K562 (cell line): Measurements from ENCODE around the gene AP1B1. TPM values are rescaled to one million over a fixed set of nuclear protein-coding genes. Genes with fewer than 3 reads are reported as not detected.

Source experiments
- ATAC-seq: fragments of 200-7000 bp; cut with Tn5 transposase; 3 replicates; pipeline ENCODE4 v1.9.1; 2020; ENCODE audit warnings: moderate library complexity
- BruUV-seq: library from RNA; stranded (reverse); fragments of 400-500 nt; replicated peaks from 2 replicates; lab custom pipeline; 2021; lab: Mats Ljungman, UMichigan
- CTCF ChIA-PET: fragments of 300-600 bp; formaldehyde crosslinking; extraction: SDS; loops from one replicate; lab custom pipeline; 2021; ENCODE audit warnings: low intra/inter-chr PET ratio; lab: Yijun Ruan, JAX
- POLR2A ChIA-PET: fragments of 300-600, 350-650 bp; sonication (Branson Sonifier 250); formaldehyde crosslinking; extraction: SDS; loops from one replicate; lab custom pipeline; 2021; ENCODE audit warnings: antibody characterized with exemption, inconsistent platforms; lab: Yijun Ruan, JAX
- DNase-seq, 4 experiments: peaks; one replicate each; pipeline versions ENCODE4 v3.0.0 to v3.0.0-alpha.2; 2011 to 2018; ENCODE audit warnings: low spot score in 3 of 4, mixed read lengths in 3 of 4; ENCODE audit errors: extremely low read depth in 1 of 4
- FAIRE-seq: peaks from 2 replicates; lab custom pipeline; 2011; peaks lifted over from hg19 to GRCh38; lab: Jason Lieb, UNC
- H2AFZ ChIP-seq: 2 replicates; pipeline ENCODE4 v1.6.0; 2011; ENCODE audit warnings: low read depth, low read length, control low read depth, inconsistent platforms
- H3K27ac ChIP-seq: fragments of 200-600 bp; 3 replicates; pipeline ENCODE4 v1.8.0; 2011; ENCODE audit warnings: low read depth, mild to moderate bottlenecking, control low read depth, inconsistent platforms, low read length, moderate library complexity, mixed read lengths; ENCODE audit errors: extremely low read depth
- H3K27me3 ChIP-seq, 2 experiments: fragments of 300-600 bp in 1 of 2; 2 replicates in 1 of 2; 3 replicates in 1 of 2; pipeline versions ENCODE4 v1.6.0 to v1.8.0; 2011; ENCODE audit warnings: inconsistent platforms in 2 of 2, low read length in 2 of 2, mild to moderate bottlenecking in 1 of 2, mixed read lengths in 1 of 2, moderate library complexity in 1 of 2; ENCODE audit not compliant: control insufficient read depth in 2 of 2, insufficient read depth in 2 of 2
- H3K36me3 ChIP-seq: fragments of 300-600 bp; 3 replicates; pipeline ENCODE4 v1.8.0; 2011; ENCODE audit warnings: mild to moderate bottlenecking, low read length, inconsistent platforms; ENCODE audit not compliant: control insufficient read depth, insufficient read depth
- H3K4me1 ChIP-seq, 2 experiments: fragments of 200-600 bp in 1 of 2; replicated peaks in 1 of 2; 2 replicates in 1 of 2; 3 replicates in 1 of 2; pipeline versions ENCODE4 v1.5.1 to v1.8.0; 2011; ENCODE audit warnings: inconsistent platforms in 2 of 2, low read length in 2 of 2, mild to moderate bottlenecking in 1 of 2, mixed read lengths in 1 of 2, moderate library complexity in 1 of 2; ENCODE audit not compliant: control insufficient read depth in 2 of 2, insufficient read depth in 2 of 2
- H3K4me2 ChIP-seq: 2 replicates; pipeline ENCODE4 v1.6.1; 2011; ENCODE audit warnings: low read length, control low read depth, inconsistent platforms, mixed read lengths; ENCODE audit not compliant: insufficient read depth
- H3K4me3 ChIP-seq: fragments of 200-600 bp; sonication (generic), shearing (Covaris generic); 2 replicates; pipeline ENCODE4 v1.5.1; 2016; ENCODE audit warnings: control low read depth, inconsistent platforms
- H3K79me2 ChIP-seq: fragments of 200-600 bp; 3 replicates; pipeline ENCODE4 v1.8.0; 2011; ENCODE audit warnings: low read length, inconsistent platforms; ENCODE audit not compliant: control insufficient read depth, insufficient read depth
- H3K9ac ChIP-seq, 2 experiments: 2 replicates each; pipeline versions ENCODE4 v1.6.0 to v1.6.1; 2011; ENCODE audit warnings: low read depth in 2 of 2, low read length in 2 of 2, control low read depth in 1 of 2, inconsistent platforms in 1 of 2, mild to moderate bottlenecking in 1 of 2, mixed read lengths in 1 of 2; ENCODE audit not compliant: insufficient read depth in 1 of 2
- H3K9me1 ChIP-seq: one replicate; pipeline ENCODE4 v1.6.0; 2011; ENCODE audit warnings: inconsistent platforms, mild to moderate bottlenecking, low read length, moderate library complexity; ENCODE audit not compliant: control insufficient read depth, insufficient read depth
- H3K9me3 ChIP-seq: replicated peaks from 2 replicates; pipeline ENCODE4 v1.5.1; 2011; ENCODE audit warnings: low read depth, low read length, inconsistent platforms; ENCODE audit not compliant: control insufficient read depth, insufficient read depth
- H4K20me1 ChIP-seq: replicated peaks from 2 replicates; pipeline ENCODE4 v1.6.1; 2011; ENCODE audit warnings: low read length, inconsistent platforms, mixed read lengths; ENCODE audit not compliant: control insufficient read depth, insufficient read depth
- BRF2 ChIP-seq: IDR thresholded peaks from 3 replicates; pipeline ENCODE4 v1.6.1; 2011; ENCODE audit warnings: borderline replicate concordance, mild to moderate bottlenecking; ENCODE audit not compliant: insufficient read length, insufficient read depth
- CCNT2 ChIP-seq: IDR thresholded peaks from 2 replicates; pipeline ENCODE4 v1.6.1; 2011; ENCODE audit warnings: borderline replicate concordance, low read depth, mild to moderate bottlenecking, moderate library complexity, mixed read lengths, low read length; ENCODE audit not compliant: insufficient read length; ENCODE audit errors: extremely low read depth
- CHD4 ChIP-seq: fragments of 200-600 bp; sonication (generic); IDR thresholded peaks from 3 replicates; pipeline ENCODE4 v1.6.1; 2012; ENCODE audit warnings: low read depth, mild to moderate bottlenecking, mixed read lengths, low read length, inconsistent platforms; ENCODE audit not compliant: insufficient read depth, insufficient replicate concordance, poor library complexity, severe bottlenecking
- IRF9 ChIP-seq: fragments of 450-650 bp; IDR thresholded peaks from 2 replicates; pipeline ENCODE4 v1.6.1; 2016; ENCODE audit warnings: missing biosample characterization, missing genetic modification characterization
- JUND ChIP-seq, 2 experiments: IDR thresholded peaks; 2 replicates in 1 of 2; 3 replicates in 1 of 2; pipeline ENCODE4 v1.6.1; 2011; ENCODE audit warnings: borderline replicate concordance in 2 of 2, low read depth in 2 of 2, low read length in 2 of 2, improper control_type of control experiment in 1 of 2, missing biosample characterization in 1 of 2, missing genetic modification characterization in 1 of 2, missing genetic modification reagents in 1 of 2
- KDM4B ChIP-seq, 2 experiments: fragments of 450-650 bp in 1 of 2; sonication (generic) in 1 of 2; IDR thresholded peaks; 2 replicates each; pipeline ENCODE4 v1.6.1; 2016 to 2017; ENCODE audit warnings: borderline replicate concordance in 2 of 2, antibody characterized with exemption in 1 of 2, low read depth in 1 of 2, mild to moderate bottlenecking in 1 of 2
- MBD1 ChIP-seq: fragments of 250-450 bp; sonication (Bioruptor Pico); IDR thresholded peaks from 2 replicates; pipeline ENCODE4 v1.8.0; 2022; ENCODE audit warnings: inconsistent platforms
- NELFE ChIP-seq: IDR thresholded peaks from 2 replicates; pipeline ENCODE4 v1.6.1; 2011; ENCODE audit warnings: mild to moderate bottlenecking; ENCODE audit not compliant: insufficient read depth, insufficient read length
- NONO ChIP-seq, 2 experiments: fragments of 200-400 bp in 1 of 2; fragments of 450-650 bp in 1 of 2; formaldehyde crosslinking in 1 of 2; IDR thresholded peaks; 2 replicates each; pipeline ENCODE4 v1.6.1; 2017; ENCODE audit warnings: low read depth in 2 of 2, mild to moderate bottlenecking in 2 of 2, moderate library complexity in 2 of 2, low read length in 1 of 2
- SMC3 ChIP-seq: conservative IDR thresholded peaks from 2 replicates; pipeline ENCODE4 v1.6.1; 2011; ENCODE audit warnings: low read depth, low read length, improper control_type of control experiment; ENCODE audit not compliant: insufficient read depth
- THRB ChIP-seq: fragments of 450-650 bp; formaldehyde crosslinking; conservative IDR thresholded peaks from 2 replicates; pipeline ENCODE4 v1.4.0; 2022; ENCODE audit warnings: mild to moderate bottlenecking, missing genetic modification characterization
- ZNF280B ChIP-seq: fragments of 250-450 bp; sonication (Bioruptor Pico); IDR thresholded peaks from 2 replicates; pipeline ENCODE4 v1.5.1; 2021; ENCODE audit warnings: mild to moderate bottlenecking
- ZNF551 ChIP-seq: fragments of 250-450 bp; sonication (Bioruptor Pico); IDR thresholded peaks from 2 replicates; pipeline ENCODE4 v1.5.0; 2021; ENCODE audit warnings: mild to moderate bottlenecking, moderate library complexity
- ZNF696 ChIP-seq: fragments of 250-450 bp; sonication (Bioruptor Pico); conservative IDR thresholded peaks from 2 replicates; pipeline ENCODE4 v1.4.0; 2020; ENCODE audit warnings: mild to moderate bottlenecking, moderate library complexity
- WGBS: fragments of 100-300 bp; shearing (Covaris generic); methylation state at CpG from one replicate; pipeline ENCODE4 v1.1.6; 2016; ENCODE audit warnings: low coverage, mixed read lengths; ENCODE audit not compliant: insufficient coverage; ENCODE audit errors: missing lambda C conversion rate; 5-methylcytosine and 5-hydroxymethylcytosine counted together
- in situ Hi-C: fragments of 300-500 bp; cut with MboI; formaldehyde crosslinking; loops from 4 replicates; pipeline ENCODE4 v1.15.0; 2018; ENCODE audit warnings: inconsistent platforms, mixed read lengths
- intact Hi-C: fragments of 100-400 bp; cut with micrococcal nuclease; formaldehyde crosslinking; loops from 2 replicates; pipeline ENCODE4 v1.14.2; 2022
- polyA plus RNA-seq, 8 experiments: library from polyadenylated mRNA; depleted of rRNA in 4 of 8; stranded (reverse) in 5 of 8; unstranded in 3 of 8; fragments of >200 nt; fragmentation: Nextera tagmentation in 2 of 8; fragmentation: Illumina TruSeq in 1 of 8; extraction: Ambion mirVana in 2 of 8; extraction: Trizol in 1 of 8; gene quantifications; 2 replicates each; pipeline versions ENCODE4 v1.2.1 to v1.2.3, GENCODE V29; 2011 to 2014; ENCODE audit warnings: inconsistent platforms in 1 of 8, missing spikeins in 1 of 8
- total RNA-seq, 7 experiments: library from RNA; depleted of rRNA in 6 of 7; stranded (reverse); fragments of >200 nt in 6 of 7; fragmentation: Illumina TruSeq in 2 of 7; extraction: Trizol in 2 of 7; gene quantifications; 2 replicates each; pipeline versions ENCODE4 v1.2.1 to v1.2.3, GENCODE V29; 2011 to 2021; ENCODE audit warnings: low replicate concordance in 1 of 7

Gene AP1B1
- total and polyA plus RNA-seq, 9 of the 15 experiments (the other 6 are each of a cell fraction or from before 2014, with no cell fraction given) = 1.2 to 60.9 (median 30.1) TPM

- no peaks in the 10 kb centered on the region for H3K9me1 ChIP-seq
- in situ Hi-C loops (no loop called here), intact Hi-C loops (no loop called here)
- ChIA-PET CTCF (no interaction called here), POLR2A (interaction anchor here (1.2 kb wide), 1 partner anchor 14 kb away, joined by 6 read pairs; no protein-coding TSS in a partner anchor)
- H4K20me1 ChIP-seq = 0 out of 2 replicates have a peak, but pooled peaks cover 2% of the 10 kb centered on the region
- no peak overlapping the region for H3K4me2 ChIP-seq
- H3K4me3 ChIP-seq = no peak overlapping the region
- peaks cover 90% of the 10 kb centered on the region for H3K36me3 ChIP-seq
- H3K79me2 ChIP-seq = peaks cover 31% of the 10 kb centered on the region
- DNase-seq = no peak
- no peaks in the 10 kb centered on the region for H3K4me1 ChIP-seq
- no peaks in the 10 kb centered on the region for H3K9me3 ChIP-seq
- no peak for ATAC-seq
- H2AFZ ChIP-seq = no peak overlapping the region
- no peak overlapping the region for H3K9ac ChIP-seq
- H3K27me3 ChIP-seq = no peaks in the 10 kb centered on the region
- no peak for FAIRE-seq
- H3K27ac ChIP-seq = no peak overlapping the region
- no TSS peak for BruUV-seq
- 100% methylated on average over 2 of the region's 3 CpGs for WGBS
- TF ChIP-seq ZNF551 (CRISPR knock-in tag) (no peak), ZNF696 (CRISPR knock-in tag) (no peak), NELFE (no peak), MBD1 (no peak), SMC3 (no peak), ZNF280B (no peak), NONO (IDR thresholded peaks at IDR 0.05; ENCODE audit: low read depth in 2 of 2, low read length in 1 of 2) (no peak), CHD4 (no peak), JUND (IDR thresholded peaks at IDR 0.05; ENCODE audit: borderline replicate concordance, low read depth, low read length) (no peak), JUND (tag; IDR thresholded peaks at IDR 0.05; ENCODE audit: borderline replicate concordance, low read depth, low read length) (no peak), IRF9 (tag) (no peak), KDM4B (IDR thresholded peaks at IDR 0.05; ENCODE audit: borderline replicate concordance in 2 of 2, low read depth in 1 of 2) (no peak), THRB (no peak), BRF2 (no peak), CCNT2 (no peak)
Observed at GRCh38 chr22:29284196-29284595, 104.2 kb downstream of the AP1B1 start.
